ACC112 (cell line): Measurements from ENCODE around the gene FGF2.
A peak's percentile ranks its signal among the peaks of the same experiment; 100 is the strongest.
"Not testable (repeated sequence)": the region's sequence is repeated elsewhere in the genome, so short reads cannot be mapped to it uniquely, and the experiment has no call there.

Experiments used
- H2AFZ ChIP-seq: fragments of 200-600 bp; sonication (generic); one replicate; pipeline ENCODE4 v1.6.0; 2017; ENCODE audit warnings: antibody characterized with exemption, low read length; ENCODE audit not compliant: unreplicated experiment
- H3K27ac ChIP-seq: fragments of 200-600 bp; sonication (generic); 2 replicates; pipeline ENCODE4 v1.5.1; 2014; ENCODE audit warnings: low read depth, mild to moderate bottlenecking, antibody characterized with exemption, low read length, moderate library complexity
- H3K27me3 ChIP-seq: fragments of 200-600 bp; sonication (generic); 2 replicates; pipeline ENCODE4 v1.6.1; 2014; ENCODE audit warnings: mild to moderate bottlenecking, antibody characterized with exemption, low read length, moderate library complexity, mixed read lengths; ENCODE audit not compliant: insufficient read depth
- H3K36me3 ChIP-seq: fragments of 200-600 bp; sonication (generic); 2 replicates; pipeline ENCODE4 v1.6.1; 2016; ENCODE audit warnings: mild to moderate bottlenecking, antibody characterized with exemption, low read length, moderate library complexity, mixed read lengths; ENCODE audit not compliant: insufficient read depth
- H3K4me1 ChIP-seq: fragments of 200-600 bp; sonication (generic); one replicate; pipeline ENCODE4 v1.6.1; 2016; ENCODE audit warnings: low read length, mixed read lengths; ENCODE audit not compliant: insufficient read depth, unreplicated experiment, control insufficient read depth
- H3K4me3 ChIP-seq: fragments of 200-600 bp; sonication (generic); 2 replicates; pipeline ENCODE4 v1.5.1; 2014; ENCODE audit warnings: mild to moderate bottlenecking, low read depth, low read length
- H3K79me2 ChIP-seq: fragments of 200-600 bp; sonication (generic); one replicate; pipeline ENCODE4 v1.6.0; 2016; ENCODE audit warnings: low read length; ENCODE audit not compliant: control insufficient read depth, unreplicated experiment, insufficient read depth

The FGF2 gene

GRCh38 chr4:122826553-122827257, at the start of gene FGF2:
Gene FGF2, plus strand, starts transcription at chr4:122826831. Its CDS starts 344 bp downstream, at chr4:122827175.
- peaks cover 57% of the 10 kb centered on the region for H3K79me2 ChIP-seq
- peaks cover 47% of the 10 kb centered on the region for H3K4me1 ChIP-seq
- H3K36me3 ChIP-seq, result peaks cover 6% of the 10 kb centered on the region; the same call in 1 of the 2 replicates
- H3K27ac ChIP-seq, result peak within 1 kb of the TSS; percentile 89
- peak within 1 kb of the TSS; percentile 88 for H2AFZ ChIP-seq
- peak within 1 kb of the TSS; percentile 81 for H3K4me3 ChIP-seq
- H3K27me3 ChIP-seq, result no peaks in the 10 kb centered on the region

DNA sequence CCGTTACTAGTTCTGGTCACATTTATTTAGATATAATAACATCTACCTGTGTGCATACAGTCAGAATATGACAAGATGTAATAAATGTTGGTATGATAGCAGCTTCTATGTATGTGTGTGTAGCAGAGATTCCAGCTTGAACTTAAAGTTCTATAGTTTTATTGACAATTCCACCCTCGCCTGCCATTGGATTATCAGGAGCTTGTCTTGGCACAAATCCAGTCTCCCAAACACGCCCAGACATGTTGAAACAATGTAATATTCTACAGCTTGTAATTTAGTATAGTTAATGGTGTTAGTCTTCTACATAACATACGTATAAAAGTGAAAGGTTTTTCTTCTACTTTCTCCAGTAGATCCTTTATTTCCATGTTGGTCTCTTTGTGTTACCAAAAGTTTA, 49.7 kb upstream of the FGF2 start:
- Histone ChIP-seq H3K4me1 (peaks cover 50% of the 10 kb centered on the region), H3K27ac (peak overlapping the region; percentile 44), H3K4me3 (no peak overlapping the region), H3K79me2 (no peaks in the 10 kb centered on the region), H3K27me3 (no peaks in the 10 kb centered on the region), H3K36me3 (no peaks in the 10 kb centered on the region), H2AFZ (peak overlapping the region; percentile 63)

DNA sequence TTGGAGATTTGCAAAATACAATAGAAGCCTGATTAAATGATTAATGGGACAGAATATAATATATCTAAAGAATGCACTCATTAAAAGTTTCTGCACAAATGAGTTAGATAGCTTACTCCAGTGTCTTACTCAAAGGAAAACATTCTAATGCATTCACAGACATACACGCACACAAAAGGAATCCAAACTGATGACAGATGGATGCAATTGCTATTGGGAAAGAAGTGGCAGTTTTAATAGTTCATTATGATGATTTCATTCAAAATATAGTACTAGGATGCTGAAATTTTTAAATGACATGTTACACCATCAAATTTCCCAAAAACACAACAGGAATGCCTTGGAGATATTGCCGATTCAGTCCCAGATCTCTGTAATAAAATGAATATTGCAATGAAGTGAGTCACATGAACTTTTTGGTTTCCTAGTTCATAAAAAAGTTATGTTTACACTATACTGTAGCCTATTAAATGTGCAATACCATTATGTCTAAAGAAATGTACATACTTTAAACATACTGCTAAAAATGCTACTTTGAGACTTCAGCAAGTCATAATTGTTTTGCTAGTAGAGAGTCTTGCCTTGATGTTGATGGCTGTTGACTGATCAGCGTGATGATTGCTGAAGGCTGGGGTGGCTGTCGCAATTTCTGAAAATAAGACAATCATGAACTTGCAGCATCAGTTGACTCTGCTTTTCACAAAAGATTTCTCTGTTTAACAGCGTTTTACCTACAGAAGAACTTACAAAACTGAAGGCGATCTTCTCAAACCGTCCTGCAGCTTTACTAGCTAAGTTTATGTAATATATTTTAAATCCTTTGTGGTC, 48.6 kb upstream of the FGF2 start:
- peaks cover 50% of the 10 kb centered on the region for H3K4me1 ChIP-seq
- peak overlapping the region; percentile 21; the same call in 1 of the 2 replicates for H3K4me3 ChIP-seq
- no peaks in the 10 kb centered on the region for H3K36me3 ChIP-seq
- H3K79me2 ChIP-seq, result no peaks in the 10 kb centered on the region
- H3K27me3 ChIP-seq, result no peaks in the 10 kb centered on the region
- peak overlapping the region; percentile 15 for H2AFZ ChIP-seq
- H3K27ac ChIP-seq, result peak overlapping the region; percentile 82

DNA sequence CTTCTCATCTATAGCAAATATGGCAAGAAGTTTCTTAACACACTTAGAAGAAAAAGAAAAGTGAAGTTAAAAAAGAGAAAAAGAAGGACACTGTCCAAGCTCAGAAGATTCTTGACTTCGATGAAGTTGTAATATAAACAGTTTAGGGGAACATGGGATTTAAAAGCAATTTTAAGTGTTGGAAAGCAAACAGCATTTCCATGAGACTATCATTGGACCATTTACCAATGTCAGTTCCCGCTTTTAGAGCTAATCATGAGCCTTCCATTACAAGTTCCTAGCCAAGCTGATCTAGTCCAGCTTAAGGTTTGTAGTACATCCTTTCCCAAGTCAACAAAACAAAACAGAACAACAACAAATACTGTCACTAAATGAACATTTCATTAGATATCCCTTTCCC, 45.1 kb upstream of the FGF2 start:
- H3K4me3 ChIP-seq, result no peak overlapping the region
- H3K4me1 ChIP-seq, result peaks cover 55% of the 10 kb centered on the region
- no peaks in the 10 kb centered on the region for H3K27me3 ChIP-seq
- no peaks in the 10 kb centered on the region for H3K79me2 ChIP-seq
- no peaks in the 10 kb centered on the region for H3K36me3 ChIP-seq
- no peak overlapping the region; the same call in 1 of the 2 replicates for H3K27ac ChIP-seq
- H2AFZ ChIP-seq, result peak overlapping the region; percentile 81

DNA sequence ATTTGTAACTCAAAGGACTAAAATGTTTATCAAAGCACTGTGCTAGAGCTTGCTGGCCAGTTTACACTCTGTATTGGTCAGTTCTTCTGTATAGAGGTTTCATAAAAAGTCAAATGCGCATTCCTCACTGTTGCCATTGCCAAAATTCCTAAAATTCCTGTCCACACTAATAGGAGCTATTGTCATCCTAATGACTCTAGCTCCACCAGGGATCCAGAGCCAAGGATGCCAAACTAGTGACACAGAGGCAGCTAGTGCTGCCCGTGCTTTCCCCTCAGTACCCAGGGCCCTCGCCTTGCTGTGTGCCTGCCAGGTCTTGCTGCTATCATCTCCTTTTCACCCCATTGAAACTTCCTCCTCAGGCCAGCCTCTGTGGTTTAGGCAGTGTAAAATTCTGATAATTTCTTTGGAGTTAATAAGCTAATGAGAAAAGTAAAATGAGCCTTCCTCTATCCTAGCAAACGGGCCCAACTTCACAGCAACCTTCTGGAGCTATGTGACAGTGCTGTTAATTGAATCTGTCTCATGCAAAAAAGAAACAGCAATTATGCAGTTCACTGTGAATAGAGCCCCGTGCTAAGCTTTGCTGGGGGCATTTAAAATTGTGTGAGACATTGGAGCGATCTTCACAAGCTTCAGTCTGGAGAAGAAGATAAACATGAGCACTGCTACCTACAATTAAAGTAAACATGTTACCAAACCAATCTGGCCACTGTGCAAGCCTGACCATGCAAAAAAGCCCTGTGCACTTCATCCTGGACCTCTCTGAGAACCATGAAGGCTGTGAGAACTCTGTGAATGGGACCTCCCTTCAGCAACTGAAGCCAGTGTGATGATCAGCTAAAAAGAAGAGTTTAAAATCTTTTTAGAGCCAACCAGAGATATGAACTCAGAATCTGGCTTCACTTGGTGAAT, 43.1 kb upstream of the FGF2 start:
- Histone ChIP-seq H3K36me3 (no peaks in the 10 kb centered on the region), H3K27ac (peak overlapping the region; percentile 82), H3K4me3 (peak overlapping the region; percentile 32), H3K27me3 (no peaks in the 10 kb centered on the region), H3K79me2 (no peaks in the 10 kb centered on the region), H3K4me1 (peaks cover 42% of the 10 kb centered on the region), H2AFZ (peak overlapping the region; percentile 16)

DNA sequence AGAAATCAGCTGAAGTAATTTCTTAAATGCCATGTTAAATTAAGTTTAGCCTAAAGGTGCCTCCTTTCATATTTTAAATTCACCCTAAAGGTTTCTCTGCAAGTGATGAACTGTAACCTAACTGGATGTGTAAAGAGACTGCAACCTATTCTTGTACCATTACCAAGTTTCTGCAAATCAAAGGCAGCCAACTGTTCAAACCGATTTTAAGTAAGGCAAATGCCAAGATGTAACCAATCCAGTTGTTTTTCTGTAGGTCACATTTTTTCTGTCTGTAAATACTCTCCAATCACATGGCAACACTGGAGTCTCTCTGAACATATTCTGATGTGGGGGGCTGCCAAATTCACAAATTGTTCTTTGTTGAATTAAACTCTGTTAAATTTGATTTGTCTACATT, 42.4 kb upstream of the FGF2 start:
- H3K27me3 ChIP-seq, result no peaks in the 10 kb centered on the region
- H3K79me2 ChIP-seq, result no peaks in the 10 kb centered on the region
- no peaks in the 10 kb centered on the region for H3K36me3 ChIP-seq
- no peak overlapping the region for H2AFZ ChIP-seq
- no peak overlapping the region for H3K4me3 ChIP-seq
- H3K4me1 ChIP-seq, result peaks cover 40% of the 10 kb centered on the region
- H3K27ac ChIP-seq, result peak overlapping the region; percentile 82

DNA sequence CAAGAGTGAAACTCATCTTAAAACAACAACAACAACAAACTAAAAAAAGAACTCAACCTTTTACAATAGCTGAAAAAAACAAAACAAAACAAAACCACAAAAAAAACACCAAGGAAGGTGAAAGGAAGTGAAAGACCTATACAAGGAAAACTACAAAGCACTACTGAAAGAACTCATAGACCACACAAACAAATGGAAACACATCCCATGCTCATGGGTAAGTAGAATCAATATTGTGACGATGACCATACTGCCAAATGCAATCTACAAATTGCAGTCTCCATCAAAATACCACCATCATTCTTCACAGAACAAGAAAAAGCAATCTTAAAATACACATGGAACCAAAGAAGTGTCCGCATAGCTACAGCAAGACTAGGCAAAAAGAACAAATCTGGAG, 41.5 kb upstream of the FGF2 start:
- H3K4me1 ChIP-seq, result peaks cover 40% of the 10 kb centered on the region
- H3K4me3 ChIP-seq, result no peak overlapping the region
- no peaks in the 10 kb centered on the region for H3K27me3 ChIP-seq
- no peak overlapping the region for H3K27ac ChIP-seq
- no peaks in the 10 kb centered on the region for H3K79me2 ChIP-seq
- no peak overlapping the region for H2AFZ ChIP-seq
- no peaks in the 10 kb centered on the region for H3K36me3 ChIP-seq

DNA sequence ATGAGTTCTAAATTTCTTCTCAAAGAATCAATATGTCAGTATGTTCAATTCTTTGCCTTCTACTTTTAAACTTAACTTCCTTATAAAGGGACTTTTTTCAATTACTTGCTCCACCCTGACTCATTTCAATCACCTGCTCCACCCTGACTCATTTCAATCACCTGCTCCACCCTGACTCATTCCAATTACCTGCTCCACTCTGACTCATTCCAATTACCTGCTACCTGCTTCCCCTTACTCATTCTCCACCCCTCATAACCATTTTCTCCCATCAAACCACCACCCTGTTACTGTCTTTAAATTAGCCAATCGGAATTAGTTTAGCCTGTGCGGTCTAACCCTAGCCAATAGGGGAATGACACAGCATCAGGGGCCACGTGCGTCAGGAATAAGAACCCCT, 40.3 kb upstream of the FGF2 start:
- H3K27me3 ChIP-seq, H3K79me2 ChIP-seq, H3K36me3 ChIP-seq, H2AFZ ChIP-seq, H3K4me3 ChIP-seq, H3K27ac ChIP-seq: not testable (repeated sequence)
- peaks cover 38% of the 10 kb centered on the region for H3K4me1 ChIP-seq

DNA sequence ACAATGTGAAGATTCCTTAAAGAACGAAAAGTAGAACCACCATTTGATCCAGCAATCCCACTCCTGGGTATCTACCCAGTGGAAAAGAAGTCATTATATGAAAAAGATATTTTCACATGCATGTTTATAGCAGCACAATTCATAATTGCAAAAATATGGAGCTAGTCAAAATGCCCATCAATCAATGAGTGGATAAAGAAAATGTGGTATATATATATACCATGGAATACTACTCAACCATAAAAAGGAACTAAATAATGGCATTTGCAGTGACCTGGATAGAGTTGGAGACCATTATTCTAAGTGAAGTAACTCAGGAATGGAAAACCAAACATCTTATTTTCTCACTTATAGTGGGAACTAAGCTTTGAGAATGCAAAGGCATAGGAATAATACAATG, 39.7 kb upstream of the FGF2 start:
- Histone ChIP-seq H2AFZ (peak overlapping the region; percentile 59), H3K4me1 (peaks cover 32% of the 10 kb centered on the region)
- not testable (repeated sequence) for H3K27me3 ChIP-seq, H3K79me2 ChIP-seq, H3K4me3 ChIP-seq, H3K36me3 ChIP-seq, H3K27ac ChIP-seq

GRCh38 chr4:122787940-122788339, 38.7 kb upstream of the FGF2 start:
- Histone ChIP-seq H3K27me3 (no peaks in the 10 kb centered on the region), H3K79me2 (no peaks in the 10 kb centered on the region), H3K36me3 (no peaks in the 10 kb centered on the region), H3K27ac (no peak overlapping the region), H2AFZ (peak overlapping the region; percentile 59), H3K4me3 (no peak overlapping the region), H3K4me1 (peaks cover 22% of the 10 kb centered on the region)
